ENCODE measurements around the gene LHX3.

Gene LHX3

DNA sequence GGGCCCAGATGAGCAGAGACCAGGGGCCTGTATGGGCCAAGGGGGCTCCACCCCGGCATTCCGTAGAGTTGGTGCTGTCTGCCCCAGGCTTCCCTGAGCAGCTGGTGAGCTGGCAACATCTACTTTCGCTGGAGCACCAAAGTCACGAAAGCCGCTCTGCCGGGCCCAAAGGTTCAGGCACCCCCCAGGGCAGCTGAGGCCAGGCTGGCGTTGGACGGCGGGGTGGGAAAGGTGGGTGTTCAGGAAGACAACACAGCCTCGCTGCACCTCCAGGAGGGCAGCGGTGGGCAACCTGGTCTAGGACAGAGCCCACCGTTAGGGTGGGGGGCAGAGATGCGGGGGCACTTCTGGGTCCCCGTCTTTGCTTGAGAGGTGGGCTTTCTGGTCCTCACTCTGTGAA, 56.2 kb downstream of the LHX3 start:
- Histone ChIP-seq H3K27me3 (ENCODE audit: low read depth, low read length) (peaks cover 12% of the 10 kb centered on the region; the same call in 1 of the 2 replicates), H3K9me3 (ENCODE audit: insufficient read depth, low read length) (no peaks in the 10 kb centered on the region), H3K79me2 (ENCODE audit: low read length) (no peaks in the 10 kb centered on the region), H2AFZ (ENCODE audit: low read depth, low read length) (no peak overlapping the region), H3K4me1 (ENCODE audit: low read length) (no peaks in the 10 kb centered on the region), H3K27ac (ENCODE audit: low read length) (no peak overlapping the region), H3K9ac (ENCODE audit: low read length) (no peak overlapping the region), H3K36me3 (replicated peaks; ENCODE audit: low read depth, low read length) (no peaks in the 10 kb centered on the region), H4K20me1 (ENCODE audit: insufficient read depth, low read length) (no peaks in the 10 kb centered on the region), H3K4me2 (ENCODE audit: low read length) (no peak overlapping the region), H3K4me3 (ENCODE audit: low read length) (no peak overlapping the region)
- TF ChIP-seq, protein P1, sequence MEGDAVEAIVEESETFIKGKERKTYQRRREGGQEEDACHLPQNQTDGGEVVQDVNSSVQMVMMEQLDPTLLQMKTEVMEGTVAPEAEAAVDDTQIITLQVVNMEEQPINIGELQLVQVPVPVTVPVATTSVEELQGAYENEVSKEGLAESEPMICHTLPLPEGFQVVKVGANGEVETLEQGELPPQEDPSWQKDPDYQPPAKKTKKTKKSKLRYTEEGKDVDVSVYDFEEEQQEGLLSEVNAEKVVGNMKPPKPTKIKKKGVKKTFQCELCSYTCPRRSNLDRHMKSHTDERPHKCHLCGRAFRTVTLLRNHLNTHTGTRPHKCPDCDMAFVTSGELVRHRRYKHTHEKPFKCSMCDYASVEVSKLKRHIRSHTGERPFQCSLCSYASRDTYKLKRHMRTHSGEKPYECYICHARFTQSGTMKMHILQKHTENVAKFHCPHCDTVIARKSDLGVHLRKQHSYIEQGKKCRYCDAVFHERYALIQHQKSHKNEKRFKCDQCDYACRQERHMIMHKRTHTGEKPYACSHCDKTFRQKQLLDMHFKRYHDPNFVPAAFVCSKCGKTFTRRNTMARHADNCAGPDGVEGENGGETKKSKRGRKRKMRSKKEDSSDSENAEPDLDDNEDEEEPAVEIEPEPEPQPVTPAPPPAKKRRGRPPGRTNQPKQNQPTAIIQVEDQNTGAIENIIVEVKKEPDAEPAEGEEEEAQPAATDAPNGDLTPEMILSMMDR (IDR thresholded peaks at IDR 0.05; ENCODE audit: low read depth, low read length), result no peak
- no peak for TF ChIP-seq EZH2phosphoT487 (IDR thresholded peaks at IDR 0.05; ENCODE audit: low read depth)

DNA sequence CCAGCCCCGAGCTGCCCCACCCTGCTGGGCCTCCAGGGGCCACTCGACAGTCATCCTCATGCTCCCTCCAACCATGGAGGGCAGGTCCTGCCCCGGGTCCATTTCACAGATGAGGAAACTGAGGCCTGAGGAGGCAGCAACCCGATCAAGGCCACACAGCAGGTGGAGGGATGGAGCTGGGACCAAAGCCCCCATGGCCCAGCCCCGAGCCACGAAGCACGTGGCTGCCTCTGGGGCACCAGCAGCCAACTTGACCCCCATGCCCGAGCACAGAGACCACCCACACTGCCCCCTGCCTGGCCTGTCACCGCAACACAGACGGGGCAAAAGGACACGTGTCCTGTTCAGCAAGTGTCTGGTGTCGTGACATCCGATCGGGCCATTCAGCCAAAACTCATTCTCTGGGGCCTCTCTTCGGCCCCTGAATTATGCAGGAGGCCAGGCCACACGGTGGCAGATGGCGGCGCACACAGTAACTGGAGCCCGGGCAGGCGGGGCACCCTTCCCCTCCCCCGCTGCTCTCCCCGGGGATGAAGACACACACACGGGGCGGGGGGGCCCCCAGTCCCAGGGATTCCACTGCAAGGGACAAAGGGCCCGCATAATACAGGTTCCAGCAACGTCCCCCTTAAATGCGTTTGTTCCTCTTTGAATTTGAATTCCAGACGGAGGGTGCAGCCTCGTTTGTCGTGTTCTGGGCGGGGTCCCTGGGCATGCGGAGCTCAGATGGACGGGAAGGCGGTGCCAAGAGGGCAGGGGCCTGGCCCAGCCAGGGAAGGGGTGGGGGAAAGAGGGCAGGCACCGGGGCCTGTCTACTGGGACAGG, 56.8 kb downstream of the LHX3 start:
- Histone ChIP-seq H3K9me3 (ENCODE audit: insufficient read depth, low read length) (no peaks in the 10 kb centered on the region), H3K79me2 (ENCODE audit: low read length) (no peaks in the 10 kb centered on the region), H4K20me1 (ENCODE audit: insufficient read depth, low read length) (no peaks in the 10 kb centered on the region), H3K9ac (ENCODE audit: low read length) (no peak overlapping the region), H3K4me3 (ENCODE audit: low read length) (no peak overlapping the region), H3K4me1 (ENCODE audit: low read length) (no peaks in the 10 kb centered on the region), H2AFZ (ENCODE audit: low read depth, low read length) (no peak overlapping the region), H3K27me3 (ENCODE audit: low read depth, low read length) (peaks cover 12% of the 10 kb centered on the region; the same call in 1 of the 2 replicates), H3K27ac (ENCODE audit: low read length) (no peak overlapping the region), H3K36me3 (replicated peaks; ENCODE audit: low read depth, low read length) (no peaks in the 10 kb centered on the region), H3K4me2 (ENCODE audit: low read length) (no peak overlapping the region)
- TF ChIP-seq, protein P1 (IDR thresholded peaks at IDR 0.05; ENCODE audit: low read depth, low read length), result no peak
- TF ChIP-seq EZH2phosphoT487 (IDR thresholded peaks at IDR 0.05; ENCODE audit: low read depth), result no peak

DNA sequence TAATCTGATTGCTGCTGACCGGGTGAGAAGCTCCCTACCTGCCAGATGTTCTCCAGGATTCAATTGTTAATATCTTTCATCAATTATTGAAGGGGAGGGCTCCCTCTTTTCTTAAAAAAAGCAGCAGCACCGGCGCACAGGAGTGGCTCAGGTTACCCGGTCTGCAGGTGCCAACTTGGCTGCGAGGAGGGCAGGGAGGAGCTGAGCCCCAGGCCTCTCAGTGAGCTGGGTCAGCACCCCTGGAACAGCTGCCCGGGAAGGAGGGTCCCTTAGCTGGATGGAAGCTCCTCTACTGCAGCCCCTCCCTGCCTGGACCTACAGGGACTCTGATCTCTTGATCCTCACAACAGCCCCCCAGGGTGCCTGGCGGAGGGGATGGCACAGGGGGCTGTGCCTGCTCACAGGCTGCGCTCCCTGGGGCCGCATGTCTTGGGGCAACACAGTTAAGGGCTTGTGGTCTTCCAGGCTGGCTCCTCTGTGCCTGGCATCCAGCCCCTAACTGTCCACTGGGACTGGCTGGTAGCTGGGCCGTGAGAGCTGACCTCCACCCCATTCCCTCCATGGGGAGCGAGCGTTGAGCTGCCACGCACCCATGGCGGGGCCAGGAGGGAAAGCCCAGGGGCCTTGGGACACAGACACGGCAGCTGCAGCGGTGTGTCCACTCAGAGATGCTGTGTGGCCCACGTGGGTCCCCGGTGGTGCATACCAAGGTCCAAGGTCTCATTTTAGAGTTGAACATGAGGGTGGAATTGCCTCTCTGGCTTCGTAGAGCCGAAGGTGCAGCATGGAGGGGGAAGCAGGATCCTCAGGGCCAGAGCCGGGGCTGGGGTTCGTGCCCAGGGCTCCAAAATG, 57.7 kb downstream of the LHX3 start:
- Histone ChIP-seq H3K4me1 (ENCODE audit: low read length) (no peaks in the 10 kb centered on the region), H3K9ac (ENCODE audit: low read length) (no peak overlapping the region), H3K27ac (ENCODE audit: low read length) (no peak overlapping the region), H3K4me2 (ENCODE audit: low read length) (no peak overlapping the region), H4K20me1 (ENCODE audit: insufficient read depth, low read length) (no peaks in the 10 kb centered on the region), H3K79me2 (ENCODE audit: low read length) (no peaks in the 10 kb centered on the region), H3K27me3 (ENCODE audit: low read depth, low read length) (peaks cover 12% of the 10 kb centered on the region; the same call in 1 of the 2 replicates), H2AFZ (ENCODE audit: low read depth, low read length) (no peak overlapping the region), H3K4me3 (ENCODE audit: low read length) (no peak overlapping the region), H3K36me3 (replicated peaks; ENCODE audit: low read depth, low read length) (no peaks in the 10 kb centered on the region), H3K9me3 (ENCODE audit: insufficient read depth, low read length) (no peaks in the 10 kb centered on the region)
- TF ChIP-seq EZH2phosphoT487 (IDR thresholded peaks at IDR 0.05; ENCODE audit: low read depth), result no peak
- TF ChIP-seq, protein P1 (IDR thresholded peaks at IDR 0.05; ENCODE audit: low read depth, low read length), result no peak

Measured in OCI-LY3 (cell line).